KBM-7 (cell line): ENCODE results near the gene OPCML.

Experiments used
- DNase-seq: peaks from one replicate; pipeline ENCODE4 v3.0.0-alpha.2; 2015
- in situ Hi-C: fragments of 300-500 bp; cut with MboI; formaldehyde crosslinking; loops from 2 replicates; pipeline ENCODE4 v1.14.3; 2020; ENCODE audit warnings: low sequenced_read_pairs, low pct_unique_long_range_greater_than_20kb, mixed read lengths

OPCML gene

DNA sequence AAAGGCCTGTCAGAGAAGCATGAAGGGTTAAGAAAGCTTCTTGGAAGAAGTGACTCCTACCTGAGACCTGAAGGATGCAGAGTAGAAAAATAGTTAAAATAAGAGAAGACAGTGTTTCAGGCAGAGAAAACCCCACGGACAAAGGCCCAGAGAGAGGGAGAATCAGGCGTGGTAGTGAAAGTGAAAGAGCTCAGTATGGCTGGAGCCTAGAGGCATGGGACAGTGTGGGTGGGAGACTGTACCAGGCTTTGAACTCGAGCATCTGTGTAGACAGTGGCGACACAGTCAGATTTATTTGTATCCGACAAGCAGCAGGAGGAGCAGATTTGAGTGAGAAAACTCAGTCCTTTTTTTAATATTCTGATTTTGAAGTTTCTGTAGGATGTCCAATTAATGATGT lies 360.0 kb downstream of the OPCML start:
- DNase-seq = no peak
- in situ Hi-C loops = no loop called here

DNA sequence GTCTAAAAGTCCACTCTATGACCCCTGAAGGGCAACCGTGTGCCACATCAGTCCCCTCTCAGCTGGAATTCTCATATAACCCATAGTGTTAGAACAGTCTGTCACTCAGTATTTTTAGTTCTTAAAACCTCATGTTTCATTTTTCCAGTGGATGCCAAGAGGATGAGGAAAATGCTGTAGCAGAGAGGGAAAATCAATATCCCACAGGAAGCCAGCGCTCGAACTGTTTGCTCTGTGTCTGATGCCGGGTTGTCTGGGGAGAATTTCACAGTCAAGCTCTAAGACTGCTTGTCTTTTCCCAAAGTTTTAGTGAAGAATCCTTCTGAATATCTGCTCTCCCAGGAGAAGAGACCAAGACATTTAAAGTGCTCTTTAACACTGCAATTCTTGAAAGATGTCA lies 360.9 kb downstream of the OPCML start:
- no peak for DNase-seq
- in situ Hi-C loops = no loop called here

GRCh38 chr11:133168016-133168415 lies 364.3 kb downstream of the OPCML start:
- in situ Hi-C loops = no loop called here
- no peak for DNase-seq

- in situ Hi-C loops = no loop called here
- no peak for DNase-seq
These were observed 365.6 kb downstream of the OPCML start for GRCh38 chr11:133166662-133167061.

DNA sequence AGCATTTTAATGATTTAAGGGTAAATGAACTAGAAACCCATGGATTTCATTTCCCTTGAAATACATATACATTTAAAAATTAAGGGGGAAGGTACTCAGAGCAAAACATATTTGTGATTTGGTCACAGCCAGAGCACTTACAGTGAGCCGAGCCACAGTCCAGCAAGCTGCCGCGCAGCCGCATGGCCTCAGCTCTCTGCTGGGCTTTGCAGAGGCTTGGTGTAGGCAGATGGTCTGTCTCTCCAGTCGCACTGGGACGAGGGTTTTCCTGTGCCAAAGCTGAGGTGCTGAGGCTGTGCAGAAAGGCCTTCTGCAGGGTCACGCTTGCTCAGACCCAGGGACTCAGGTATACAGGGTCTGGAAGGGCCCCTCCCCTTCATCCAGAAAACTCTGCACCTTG lies 367.3 kb downstream of the OPCML start:
- DNase-seq = no peak
- in situ Hi-C loops = no loop called here

DNA sequence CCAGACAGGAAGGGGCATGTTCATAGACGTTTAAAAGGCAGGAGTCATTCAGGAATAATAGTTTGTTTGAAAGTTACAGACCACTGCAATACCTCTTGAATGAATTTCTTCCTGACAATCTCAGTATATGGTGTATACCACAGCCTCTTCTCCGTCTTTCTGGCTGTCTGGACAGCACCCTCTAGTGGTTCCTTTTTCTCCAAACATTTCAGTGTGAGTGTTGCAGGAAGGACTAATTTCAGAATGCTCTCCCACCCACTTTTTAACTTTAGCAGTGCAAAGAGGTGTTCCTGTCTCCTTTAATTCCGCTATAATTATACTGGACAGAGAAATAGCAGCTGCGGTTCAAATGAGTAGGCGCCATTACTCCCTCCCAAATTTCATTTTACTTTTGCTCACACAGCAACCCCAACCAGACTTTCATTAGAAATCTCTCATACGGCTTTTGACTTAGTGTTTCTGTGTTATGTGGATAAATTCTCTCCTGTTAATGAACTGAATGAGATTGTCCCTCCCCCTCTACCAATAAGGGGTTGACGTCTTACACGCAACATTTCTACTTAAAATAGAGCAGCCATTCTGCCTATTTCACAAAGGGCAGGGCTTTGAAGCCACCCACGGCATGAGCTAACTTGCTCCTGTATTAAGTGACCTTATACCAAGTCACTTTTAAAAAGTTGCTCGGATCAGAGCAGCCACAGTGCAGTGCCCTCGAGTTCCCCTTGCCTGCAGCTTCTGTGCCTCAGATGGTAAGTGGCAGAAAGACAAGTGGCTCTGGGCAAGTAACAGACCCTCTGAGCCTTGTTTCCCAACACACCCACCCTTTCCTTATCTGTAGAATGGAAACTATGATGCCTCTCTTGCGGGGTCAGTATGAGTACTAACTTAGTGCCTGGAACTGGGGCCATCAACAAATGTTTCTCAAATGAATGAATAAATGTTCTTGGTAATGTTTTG lies 368.6 kb downstream of the OPCML start:
- in situ Hi-C loops = no loop called here
- DNase-seq = peak; percentile 69

GRCh38 chr11:133162227-133162626 lies 370.1 kb downstream of the OPCML start:
- in situ Hi-C loops = no loop called here
- DNase-seq = no peak

GRCh38 chr11:133160754-133161153 lies 371.5 kb downstream of the OPCML start:
- in situ Hi-C loops = no loop called here
- no peak for DNase-seq

GRCh38 chr11:133156986-133157745 lies 375.1 kb downstream of the OPCML start:
- no peak for DNase-seq
- in situ Hi-C loops = no loop called here

GRCh38 chr11:133154781-133155180 lies 377.5 kb downstream of the OPCML start:
- in situ Hi-C loops = no loop called here
- no peak for DNase-seq

DNA sequence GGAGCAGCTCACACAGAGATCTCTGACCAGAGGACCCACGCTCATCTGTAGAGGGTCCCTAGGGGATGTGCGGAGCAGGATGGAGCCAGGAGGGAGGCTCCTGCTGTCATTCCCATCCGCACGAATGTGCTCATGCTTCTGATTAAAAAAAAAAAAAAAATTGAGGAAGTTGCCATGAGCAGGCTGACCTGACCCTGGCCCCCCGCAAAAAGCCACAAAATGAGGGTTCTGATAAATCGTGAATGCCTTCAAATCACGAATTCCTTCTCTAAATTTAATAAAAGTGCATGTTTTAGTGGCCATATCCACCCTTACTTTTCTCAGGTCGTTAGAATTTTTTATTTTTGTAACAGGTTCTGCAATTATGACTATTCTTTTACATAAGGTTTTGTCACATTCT lies 378.2 kb downstream of the OPCML start:
- in situ Hi-C loops = no loop called here
- DNase-seq = no peak

DNA sequence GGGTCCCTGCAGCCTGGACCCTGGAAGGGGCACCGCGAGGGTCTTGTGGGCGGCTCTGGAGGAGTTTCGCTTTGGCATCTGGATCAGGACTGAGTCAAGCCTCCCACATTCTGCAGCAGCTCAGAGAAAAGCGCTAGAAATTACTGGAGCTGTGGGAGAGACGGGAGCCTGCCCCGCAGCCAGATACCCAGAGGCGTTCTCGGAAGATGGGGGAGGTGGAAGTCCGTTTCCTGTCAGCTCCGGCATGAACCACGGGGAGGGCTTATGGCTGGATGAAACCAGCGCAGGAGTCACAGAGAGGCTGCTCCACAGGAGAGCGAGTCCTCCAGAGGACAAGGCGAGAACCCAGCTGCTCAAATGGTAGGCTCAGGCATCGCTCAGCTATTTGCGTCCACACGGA lies 379.3 kb downstream of the OPCML start:
- DNase-seq = no peak
- in situ Hi-C loops = no loop called here

GRCh38 chr11:133149698-133150097 lies 382.6 kb downstream of the OPCML start:
- in situ Hi-C loops = loop anchor here (25.0 kb wide), 1 partner anchor 688 kb away; the partner anchor contains the start of gene SPATA19
- DNase-seq = no peak

GRCh38 chr11:133147625-133148024 lies 384.7 kb downstream of the OPCML start:
- DNase-seq = no peak
- in situ Hi-C loops = loop anchor here (25.0 kb wide), 1 partner anchor 690 kb away; the partner anchor contains the start of gene SPATA19

DNA sequence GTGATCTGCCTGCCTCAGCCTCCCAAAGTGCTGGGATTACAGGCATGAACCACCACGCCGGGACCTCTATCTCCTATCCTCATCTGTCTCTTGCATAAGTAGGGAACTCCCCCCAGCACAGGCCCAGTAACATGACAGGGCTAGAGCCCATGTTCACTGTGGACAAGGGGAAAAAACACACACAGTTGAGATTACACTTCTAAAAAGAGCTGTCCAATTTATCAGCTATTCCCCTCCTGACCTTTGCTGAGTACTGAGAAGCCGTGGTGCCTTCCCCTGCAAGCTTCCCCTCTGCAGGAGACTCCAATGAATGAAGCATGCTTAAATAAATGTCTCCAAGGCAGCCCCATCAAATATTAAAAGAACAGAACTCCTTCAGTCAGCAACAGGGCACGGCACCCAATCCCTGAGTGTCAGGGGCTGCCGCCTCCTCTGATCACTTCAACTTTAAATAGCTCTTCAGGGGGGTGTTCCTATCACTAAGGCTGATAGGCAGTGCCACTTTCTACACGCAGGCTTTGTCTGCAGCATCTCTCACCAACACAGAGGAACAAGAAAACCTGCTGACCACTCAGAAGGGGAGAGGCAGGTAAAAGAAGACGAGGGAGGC lies 385.5 kb downstream of the OPCML start:
- no peak for DNase-seq
- in situ Hi-C loops = loop anchor here (25.0 kb wide), 1 partner anchor 690 kb away; the partner anchor contains the start of gene SPATA19

DNA sequence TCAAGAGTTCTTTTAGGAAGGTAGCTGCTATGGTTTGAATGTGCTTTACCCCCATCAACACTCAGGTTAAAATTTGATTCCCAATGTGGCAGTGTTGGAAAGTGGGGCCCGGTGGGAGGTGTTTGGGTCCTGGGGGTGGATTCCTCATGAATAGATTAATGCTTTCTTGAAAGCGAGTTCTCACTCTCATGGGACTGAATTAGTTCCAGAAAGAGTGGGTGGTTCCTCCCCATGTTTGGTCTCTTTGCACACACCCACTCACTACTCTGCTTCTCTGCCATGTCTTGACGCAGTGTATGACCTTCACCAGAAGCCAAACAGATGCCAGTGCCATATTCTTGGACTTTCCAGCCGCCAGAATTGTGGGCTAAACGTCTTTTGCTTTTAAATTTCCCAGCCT lies 394.4 kb downstream of the OPCML start:
- in situ Hi-C loops = loop anchor here (25.0 kb wide), 1 partner anchor 699 kb away; the partner anchor contains the start of gene SPATA19
- DNase-seq = no peak

GRCh38 chr11:133137270-133137669 lies 395.0 kb downstream of the OPCML start:
- no peak for DNase-seq
- in situ Hi-C loops = loop anchor here (25.0 kb wide), 1 partner anchor 700 kb away; the partner anchor contains the start of gene SPATA19

- DNase-seq = no peak
- in situ Hi-C loops = loop anchor here (25.0 kb wide), 1 partner anchor 701 kb away; the partner anchor contains the start of gene SPATA19
These were observed 395.9 kb downstream of the OPCML start for GRCh38 chr11:133136376-133136775.
